NCI-H345 (cell line): ENCODE measurements around the gene STIM1.
"Not testable (repeated sequence)": the region's sequence is repeated elsewhere in the genome, so short reads cannot be mapped to it uniquely, and the experiment has no call there.

ENCODE experiments used
- DNase-seq: peaks from one replicate; lab custom pipeline; 2025; lab: John Stamatoyannopoulos, UW

STIM1 gene

DNA sequence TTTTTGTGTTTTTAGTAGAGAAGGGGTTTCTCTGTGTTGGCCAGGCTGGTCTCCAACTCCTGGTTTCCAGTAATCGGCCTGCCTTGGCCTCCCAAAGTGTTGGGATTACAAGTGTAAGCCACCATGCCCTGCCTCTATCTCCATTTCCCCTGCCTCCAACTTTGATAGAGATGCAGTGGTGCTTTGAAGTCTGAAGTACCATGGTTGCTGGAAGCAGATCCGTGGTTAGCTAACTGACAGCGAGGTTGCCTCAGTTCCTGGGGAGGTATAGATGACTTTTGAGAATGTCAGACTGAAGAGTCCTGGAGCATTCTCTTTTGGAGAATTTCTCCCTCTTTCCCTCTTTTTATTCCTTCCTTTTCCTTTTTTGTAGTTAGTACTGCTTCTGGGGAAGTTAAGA is 127.6 kb downstream of the STIM1 start:
- DNase-seq, result no peak

GRCh38 chr11:3984896-3985295 is 129.4 kb downstream of the STIM1 start:
- DNase-seq, result no peak

- DNase-seq, result no peak
Observed at GRCh38 chr11:3985631-3986030, 130.2 kb downstream of the STIM1 start.

GRCh38 chr11:3986301-3986700 is 130.8 kb downstream of the STIM1 start:
- no peak for DNase-seq

GRCh38 chr11:3989276-3989920 is 133.9 kb downstream of the STIM1 start:
- no peak for DNase-seq

DNA sequence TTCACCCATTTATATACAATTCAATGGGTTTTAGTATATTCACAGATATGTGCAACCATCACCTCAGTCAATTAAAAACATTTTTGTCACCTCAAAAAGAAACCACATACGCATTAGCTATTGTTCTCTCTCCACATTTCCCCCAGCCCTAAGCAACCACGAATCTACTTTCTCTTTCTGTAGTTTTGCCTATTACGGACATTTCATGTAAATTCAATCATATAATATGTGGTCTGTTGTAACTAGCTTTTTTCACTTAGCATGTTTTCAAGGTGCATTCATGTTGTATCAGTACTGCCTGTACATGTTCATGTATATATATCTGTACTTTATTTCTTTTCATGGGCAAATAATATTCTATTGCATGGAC is 134.4 kb downstream of the STIM1 start:
- no peak for DNase-seq

- no peak for DNase-seq
Observed at GRCh38 chr11:3990406-3990805, 134.9 kb downstream of the STIM1 start.

- DNase-seq, result no peak
Observed at GRCh38 chr11:3992964-3993363, 137.5 kb downstream of the STIM1 start.

GRCh38 chr11:3994030-3994640 is 138.7 kb downstream of the STIM1 start:
- no peak for DNase-seq

- no peak for DNase-seq
Observed at GRCh38 chr11:3995307-3995706, 139.8 kb downstream of the STIM1 start.

DNA sequence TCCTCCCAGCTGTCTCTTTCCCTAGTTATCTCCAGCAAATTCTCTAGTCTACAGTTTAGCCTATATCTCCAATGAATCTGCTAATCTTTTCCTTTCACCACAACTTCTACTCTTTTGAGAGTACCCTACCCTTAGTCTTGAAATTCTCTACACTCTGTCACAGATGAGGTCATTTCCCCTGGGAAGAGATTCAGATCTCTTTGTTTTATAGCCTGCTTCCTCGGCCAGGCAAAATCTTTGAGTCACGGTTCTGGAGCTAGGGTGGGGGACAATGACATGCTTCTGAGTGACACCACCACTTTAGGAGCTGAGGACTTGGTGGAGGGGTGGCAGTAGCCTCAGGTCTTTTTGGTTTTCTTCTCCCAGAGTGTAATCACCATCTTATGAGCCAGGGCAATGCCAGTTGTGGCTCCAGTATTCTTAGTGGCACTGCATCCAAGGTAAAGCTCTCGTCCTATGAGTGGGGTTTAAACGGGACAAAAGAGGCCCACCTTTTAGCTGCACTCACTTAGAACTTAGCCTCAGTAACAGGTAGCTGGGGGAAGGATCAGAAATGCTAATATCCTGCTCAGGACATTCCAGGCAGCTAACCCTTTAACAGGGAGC is 140.6 kb downstream of the STIM1 start:
- no peak for DNase-seq

DNA sequence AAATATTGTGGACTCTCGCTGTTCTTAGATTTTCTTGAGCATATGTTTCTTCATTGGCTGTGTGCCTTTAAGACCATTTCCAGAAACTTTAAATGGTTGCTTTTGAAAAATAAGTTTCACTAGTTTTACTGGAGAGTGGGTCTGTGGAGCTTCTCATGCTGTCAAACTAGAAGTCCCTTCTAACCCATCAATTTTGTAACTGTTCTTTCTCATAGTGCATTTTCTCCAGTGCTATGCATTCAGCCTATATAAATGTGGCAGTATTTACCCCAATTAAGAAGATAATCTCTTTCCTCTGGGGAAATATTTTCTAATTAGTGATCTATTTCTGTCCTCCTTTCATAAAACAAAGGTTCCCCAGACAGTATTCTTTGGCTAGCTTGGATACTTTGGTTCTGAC is 141.2 kb downstream of the STIM1 start:
- DNase-seq, result no peak

GRCh38 chr11:4004753-4005152 is 149.3 kb downstream of the STIM1 start:
- DNase-seq, result not testable (repeated sequence)

DNA sequence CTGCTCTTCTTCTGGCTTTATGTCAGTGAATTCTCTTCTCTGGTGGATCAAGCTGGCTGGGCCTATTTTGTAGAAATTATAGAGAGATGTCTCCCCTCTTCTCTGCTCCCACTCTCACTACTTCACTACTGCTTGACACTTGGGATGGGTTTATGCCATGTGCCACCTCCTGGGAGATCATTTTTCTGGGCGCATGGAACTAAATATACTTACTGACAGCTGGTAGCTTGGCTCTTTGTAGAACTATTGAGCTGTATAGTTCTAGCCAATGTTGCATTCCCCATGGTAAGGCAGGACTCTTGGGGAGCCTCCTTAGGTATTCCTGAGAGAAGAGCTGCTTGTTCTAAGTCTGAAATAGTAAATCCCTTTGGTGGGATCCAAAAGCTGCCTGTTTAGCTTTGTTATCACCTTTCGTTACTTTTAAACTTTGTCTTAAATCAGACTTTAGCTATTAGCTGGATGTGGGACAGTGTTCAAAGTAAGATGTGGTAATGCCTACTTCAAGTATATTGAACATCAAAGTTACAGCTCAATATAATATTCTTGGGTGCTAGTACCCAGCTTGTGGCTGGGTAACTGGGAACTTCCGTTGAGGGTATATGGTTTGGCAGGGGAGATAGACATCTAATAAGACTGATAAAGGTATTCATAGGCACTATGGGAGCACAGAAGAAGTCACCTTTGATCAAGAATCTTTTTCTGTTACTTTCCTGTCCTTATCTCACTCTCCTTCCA is 151.6 kb downstream of the STIM1 start:
- no peak for DNase-seq

- no peak for DNase-seq
Observed at GRCh38 chr11:4008116-4008515, 152.7 kb downstream of the STIM1 start.

GRCh38 chr11:4016602-4017001 is 161.1 kb downstream of the STIM1 start:
- DNase-seq, result not testable (repeated sequence)

DNA sequence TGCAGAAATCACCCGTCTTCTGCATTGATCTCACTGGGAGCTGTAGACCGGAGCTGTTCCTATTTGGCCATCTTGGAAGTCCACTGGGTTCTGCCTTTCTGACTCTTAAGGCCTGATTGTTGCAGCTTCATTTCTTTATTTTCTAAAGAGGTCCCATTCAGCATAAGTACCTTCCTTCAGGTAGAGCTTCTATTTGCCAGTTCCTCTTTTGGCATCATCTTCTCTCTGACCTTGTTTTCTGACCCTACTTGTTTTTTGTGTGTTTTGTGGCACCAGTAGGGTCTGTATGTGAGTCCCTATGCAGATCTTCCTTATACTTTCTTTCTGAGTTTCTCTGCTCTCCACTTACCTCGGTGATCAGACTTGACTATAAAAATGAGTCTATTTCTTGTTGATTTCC is 161.7 kb downstream of the STIM1 start:
- no peak for DNase-seq

- DNase-seq, result no peak
Observed at GRCh38 chr11:4018641-4019040, 163.2 kb downstream of the STIM1 start.

DNA sequence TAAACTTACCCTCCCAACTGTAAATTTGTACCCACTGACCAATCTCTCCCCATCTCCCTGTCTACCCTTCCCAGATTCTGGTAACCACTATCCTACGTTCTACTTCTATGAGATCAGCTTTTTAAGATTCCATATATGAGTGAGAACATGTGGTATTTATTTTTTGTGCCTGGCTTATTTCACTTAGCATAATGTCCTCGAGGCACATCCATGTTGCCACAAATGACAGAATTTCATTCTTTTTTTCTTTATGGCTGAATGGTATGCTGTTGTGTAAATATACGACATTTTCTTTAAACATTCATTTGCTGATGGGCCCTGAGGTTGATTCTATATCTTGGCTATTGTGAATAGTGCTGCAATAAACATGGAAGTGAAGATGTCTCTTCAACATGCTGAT is 164.4 kb downstream of the STIM1 start:
- no peak for DNase-seq

DNA sequence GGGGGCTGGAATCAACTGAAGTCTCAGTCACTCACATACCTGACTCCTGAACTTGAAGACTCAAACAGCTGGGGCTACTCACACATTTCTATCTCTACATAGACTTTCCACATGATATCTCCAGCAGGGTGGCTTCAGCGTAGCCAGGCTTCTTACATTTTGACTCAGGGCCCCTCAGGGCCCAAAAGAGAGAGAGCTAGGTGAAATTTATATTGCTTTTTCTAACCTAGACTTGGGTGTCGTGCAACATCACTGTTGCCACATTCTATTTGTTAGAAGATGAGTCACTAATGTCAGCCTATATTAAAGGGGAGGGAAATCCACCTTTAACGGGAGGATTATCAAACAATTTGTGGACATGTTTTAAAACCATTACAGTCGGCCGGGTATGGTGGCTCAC is 167.2 kb downstream of the STIM1 start:
- no peak for DNase-seq

DNA sequence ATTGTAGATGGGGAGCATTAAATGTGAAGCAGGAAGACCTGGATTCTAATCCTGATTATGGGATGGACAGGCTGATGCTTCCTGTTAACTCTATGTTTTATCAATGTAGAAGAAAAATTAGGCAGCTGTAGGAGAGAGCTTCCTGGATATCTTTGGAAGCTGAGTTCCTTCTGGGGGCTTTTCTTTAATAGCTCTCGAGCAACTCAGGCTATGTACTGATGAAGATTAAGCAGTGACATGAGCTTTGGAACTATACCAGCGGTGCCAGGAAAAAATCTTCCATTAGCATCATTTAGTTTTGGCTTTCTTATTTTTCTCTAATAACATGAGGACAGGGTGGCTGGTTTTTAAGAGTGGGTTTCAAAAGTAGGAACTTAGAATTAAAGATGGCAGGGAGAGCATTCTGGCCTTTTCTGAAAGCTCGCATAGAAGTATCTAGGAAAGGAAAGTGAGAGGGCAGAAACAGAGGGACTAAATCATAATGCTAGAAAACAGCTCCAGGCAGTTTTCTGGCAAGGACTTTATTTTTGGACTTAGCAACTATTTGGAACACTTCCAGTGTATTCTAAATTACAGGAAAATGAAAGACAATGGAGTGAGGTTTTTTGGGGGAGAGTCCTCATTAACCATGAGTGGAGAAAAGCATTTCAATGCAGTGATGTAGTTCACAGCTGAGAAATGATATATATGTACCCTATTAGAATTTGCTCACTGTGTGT is 169.9 kb downstream of the STIM1 start:
- no peak for DNase-seq

GRCh38 chr11:4025967-4026324 is 170.5 kb downstream of the STIM1 start:
- no peak for DNase-seq

- no peak for DNase-seq
Observed at GRCh38 chr11:4026389-4026788, 170.9 kb downstream of the STIM1 start.
